ENCODE data around the gene C1QBP.
A peak's percentile ranks its signal among the peaks of the same experiment; 100 is the strongest.
"Not testable (repeated sequence)": the region's sequence is repeated elsewhere in the genome, so short reads cannot be mapped to it uniquely, and the experiment has no call there.

The C1QBP gene

DNA sequence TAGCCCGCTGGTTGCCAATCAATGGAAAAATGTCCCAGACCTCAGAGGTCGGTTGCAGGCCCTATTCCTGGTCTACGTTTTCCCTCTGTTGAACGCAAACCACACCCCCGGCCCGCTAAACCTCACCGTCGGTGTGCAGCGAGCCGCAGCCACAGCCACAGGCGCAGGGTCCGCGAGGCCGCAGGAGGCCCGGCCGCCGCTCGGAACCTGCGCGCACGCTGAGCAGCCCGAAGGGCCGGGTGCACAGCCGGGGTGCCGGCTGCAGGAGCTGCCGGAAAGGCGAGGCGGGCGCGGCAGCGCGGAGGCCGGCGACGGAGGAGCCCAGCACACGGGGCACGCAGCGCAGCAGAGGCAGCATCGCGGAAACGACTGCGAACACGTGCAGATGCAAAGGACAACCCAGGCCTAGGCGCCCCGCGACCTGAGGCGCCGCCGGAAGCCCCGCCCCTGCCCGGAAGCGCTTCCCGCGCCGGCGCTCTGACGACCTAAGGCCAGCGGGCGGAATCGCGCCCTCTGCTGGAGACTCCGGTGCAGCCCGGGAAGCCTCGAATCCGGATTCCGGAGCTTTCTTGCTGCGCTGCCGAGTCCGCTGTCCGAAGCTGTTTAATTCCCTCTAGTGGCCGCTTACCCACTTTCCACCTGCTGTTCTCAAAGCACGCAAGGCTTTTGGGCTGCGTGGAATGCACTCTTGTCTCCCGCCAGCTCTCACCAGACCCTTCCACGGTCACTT, at the start of gene C1QBP:
C1QBP (minus strand) TSS at position 440 of the 730 bp plus-strand sequence; CDS start at position 358, 82 bp downstream.
- peak; percentile 87 for DNase-seq

GRCh38 chr17:5488752-5489151, 49.8 kb upstream of the C1QBP start:
- DNase-seq: no peak

DNA sequence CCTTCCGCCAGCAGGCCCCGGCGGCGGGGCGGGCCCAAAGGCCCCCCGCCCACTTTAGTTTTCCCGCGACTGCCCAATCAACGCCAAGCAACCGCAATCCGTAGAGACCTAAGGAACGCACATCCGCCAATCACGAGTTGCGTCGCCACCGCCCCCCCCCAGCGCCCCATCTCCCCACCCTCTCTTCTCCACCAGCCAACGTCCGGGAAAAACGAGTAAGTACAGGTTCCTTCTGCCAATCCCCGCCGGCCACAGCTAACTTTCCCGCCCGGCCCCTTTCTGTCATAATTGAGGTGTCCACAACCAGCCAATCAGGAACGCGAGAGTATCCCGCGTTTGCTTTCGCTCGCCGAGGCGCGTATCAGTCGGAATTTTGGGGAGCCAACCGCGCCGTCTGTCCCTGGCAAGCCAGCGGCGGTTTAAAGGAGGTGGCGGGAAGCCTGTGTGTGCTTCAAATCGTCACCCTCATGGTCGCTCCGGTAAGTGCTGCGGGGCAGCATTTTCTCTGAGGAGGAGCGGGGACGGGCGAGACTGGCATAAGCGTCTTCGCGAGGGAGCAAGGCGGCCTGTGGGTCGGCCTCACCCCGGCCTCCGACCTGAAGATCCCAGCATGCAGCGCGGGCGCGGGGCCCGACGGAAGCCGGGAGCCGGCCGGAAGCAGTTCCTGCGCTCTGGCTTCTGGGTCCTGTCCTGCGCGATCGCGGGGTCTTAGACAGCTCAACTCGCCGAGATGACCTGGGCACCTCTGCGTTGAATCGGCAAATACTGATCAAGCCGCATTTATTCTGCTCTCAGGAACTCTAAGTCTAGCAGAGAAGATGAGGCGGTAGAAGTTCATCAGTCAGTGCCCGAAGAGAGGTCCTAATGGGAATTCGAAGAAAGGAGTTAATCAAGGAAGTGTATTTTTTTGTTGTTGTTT, 47.5 kb upstream of the C1QBP start, which contains the start of gene MIS12:
MIS12 (plus strand) TSS at position 361 of the 919 bp plus-strand sequence. CDS start 2,297 bp downstream, outside the sequence.
- peak; percentile 100 for DNase-seq

GRCh38 chr17:5485270-5486205, 46.6 kb upstream of the C1QBP start, which contains the start of gene DERL2:
Gene DERL2 (minus strand): TSS chr17:5486178. CDS start chr17:5486161, 17 bp downstream.
- DNase-seq: peak; percentile 53

DNA sequence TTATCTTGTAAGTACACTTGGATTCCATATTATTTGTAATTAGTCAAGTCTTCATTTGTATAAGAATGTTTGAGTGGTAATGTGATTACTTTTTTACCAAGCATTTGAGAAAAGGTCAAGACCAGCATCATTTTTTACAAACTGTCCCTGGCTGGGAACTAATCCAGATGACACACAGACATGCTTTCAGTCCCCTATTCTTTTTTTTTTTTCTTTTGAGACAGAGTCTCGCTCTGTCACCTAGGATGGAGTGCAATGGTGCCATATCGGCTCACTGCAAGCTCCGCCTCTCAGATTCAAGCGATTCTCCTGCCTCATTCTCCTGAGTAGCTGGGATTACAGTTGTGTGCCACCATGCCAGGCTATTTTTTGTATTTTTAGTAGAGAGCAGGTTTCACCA, 42.5 kb upstream of the C1QBP start:
- DNase-seq: no peak

DNA sequence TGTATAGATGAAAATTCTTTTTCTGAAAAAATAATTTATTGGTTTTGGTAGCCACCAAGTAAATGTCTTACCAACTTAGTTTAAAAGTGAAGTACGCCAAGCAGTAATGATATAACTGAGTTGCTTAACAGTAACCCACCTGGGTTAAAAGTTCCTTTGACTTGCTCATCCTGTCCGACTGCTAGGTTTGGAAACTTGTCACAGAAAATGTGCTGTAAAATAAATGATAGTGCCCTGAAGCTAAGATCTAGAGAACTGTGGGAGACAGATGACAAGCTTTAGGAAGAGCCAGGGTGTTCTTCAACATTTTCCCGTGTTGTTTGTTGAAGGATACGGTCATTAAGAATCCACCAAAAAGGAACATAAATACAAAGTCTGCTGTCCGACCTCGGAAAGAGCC, 42.0 kb upstream of the C1QBP start:
- no peak for DNase-seq

DNA sequence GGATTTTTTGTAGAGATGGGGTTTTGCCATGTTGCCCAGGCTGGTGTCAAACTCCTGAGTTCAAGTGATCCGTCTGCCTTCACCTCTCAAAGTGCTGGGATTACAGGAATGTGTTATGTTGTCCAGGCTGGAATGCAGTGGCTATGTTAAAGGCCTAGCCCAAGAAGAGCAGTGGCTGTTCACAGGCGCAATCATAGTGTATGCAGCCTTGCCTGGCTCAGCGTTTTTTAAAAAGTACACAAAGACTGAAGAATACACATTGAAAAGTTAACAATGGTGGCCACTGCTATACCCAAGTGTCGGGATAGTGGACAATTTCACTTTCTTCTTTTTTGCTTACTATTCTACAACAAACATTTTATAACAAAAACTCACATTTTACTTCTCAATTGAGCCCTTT, 40.0 kb upstream of the C1QBP start:
- DNase-seq: no peak

DNA sequence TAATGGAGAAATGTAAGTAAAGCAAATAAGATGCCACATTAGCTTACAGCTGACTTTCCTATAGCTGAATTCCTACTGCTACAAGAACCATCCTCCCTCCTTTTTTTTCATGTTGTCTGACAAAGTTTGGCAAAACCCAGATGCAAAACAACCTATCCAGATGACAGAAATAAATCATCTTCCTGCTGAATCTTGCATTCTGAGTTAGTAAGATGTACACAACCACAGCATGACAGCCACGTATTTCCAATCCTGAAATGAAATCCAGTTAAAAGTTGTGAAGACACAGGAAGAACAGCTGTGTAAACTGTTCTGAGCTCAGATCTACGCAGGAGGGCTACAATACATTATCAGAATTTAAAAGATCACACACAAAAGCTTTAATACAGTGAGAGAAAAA, 35.0 kb upstream of the C1QBP start:
- DNase-seq: no peak

DNA sequence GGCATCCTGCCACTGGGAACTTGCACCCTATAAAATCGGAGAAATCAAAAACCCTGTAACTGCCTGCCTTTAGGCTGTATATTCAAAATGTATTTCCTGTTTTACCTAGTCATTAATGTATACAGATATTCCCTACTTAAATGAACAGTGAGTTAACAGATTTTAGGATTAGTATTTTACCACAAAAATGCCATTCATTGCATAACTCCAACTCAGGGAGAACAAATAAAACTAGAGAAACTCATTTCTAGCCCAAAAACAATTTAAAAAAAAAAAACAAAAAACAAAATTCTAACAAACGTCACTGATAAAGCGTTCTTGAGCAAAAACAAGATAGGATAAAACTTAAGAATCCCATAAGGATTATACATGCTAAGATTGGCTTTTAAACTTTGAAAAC, 33.6 kb upstream of the C1QBP start:
- no peak for DNase-seq

GRCh38 chr17:5468075-5468473, 29.1 kb upstream of the C1QBP start:
- DNase-seq: no peak

DNA sequence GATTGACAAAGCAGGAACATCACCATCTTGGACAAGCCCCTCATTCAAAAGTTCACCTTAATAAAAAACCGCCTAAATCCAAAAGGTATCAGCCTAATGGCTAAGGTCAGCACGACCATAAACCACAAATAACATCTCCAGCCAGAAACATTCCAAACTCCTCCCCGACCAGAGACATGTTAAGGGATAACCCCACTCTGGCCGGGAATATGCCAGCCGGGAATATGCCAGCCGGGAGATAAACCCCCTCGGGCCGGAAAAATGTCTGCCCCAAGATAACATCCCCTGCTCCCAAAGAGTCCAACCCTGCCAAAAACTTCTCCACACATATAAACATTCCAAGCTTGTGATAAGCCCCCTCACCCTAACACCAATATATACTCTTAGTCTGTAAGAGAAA, 28.5 kb upstream of the C1QBP start:
- no peak for DNase-seq

DNA sequence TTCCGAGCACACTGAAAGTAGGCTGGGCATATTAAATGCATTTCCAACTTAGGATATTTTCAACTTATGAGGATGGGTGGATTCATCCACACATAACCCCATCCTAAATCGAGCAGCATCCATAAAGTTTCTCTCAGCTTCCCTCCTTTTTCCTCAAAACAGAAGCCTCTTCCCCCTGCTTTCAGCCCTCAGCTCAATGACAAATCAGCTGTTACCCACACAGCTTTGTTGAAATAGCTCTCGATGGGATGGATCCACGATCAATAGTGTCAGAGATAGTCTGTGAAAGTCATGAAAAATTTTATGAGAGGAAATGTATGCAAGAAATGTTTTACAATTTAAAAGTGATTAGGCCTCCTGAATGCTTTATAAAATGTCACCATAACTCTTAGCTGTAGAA, 27.3 kb upstream of the C1QBP start:
- DNase-seq: no peak

GRCh38 chr17:5464717-5465507, 26.0 kb upstream of the C1QBP start:
- no peak for DNase-seq

DNA sequence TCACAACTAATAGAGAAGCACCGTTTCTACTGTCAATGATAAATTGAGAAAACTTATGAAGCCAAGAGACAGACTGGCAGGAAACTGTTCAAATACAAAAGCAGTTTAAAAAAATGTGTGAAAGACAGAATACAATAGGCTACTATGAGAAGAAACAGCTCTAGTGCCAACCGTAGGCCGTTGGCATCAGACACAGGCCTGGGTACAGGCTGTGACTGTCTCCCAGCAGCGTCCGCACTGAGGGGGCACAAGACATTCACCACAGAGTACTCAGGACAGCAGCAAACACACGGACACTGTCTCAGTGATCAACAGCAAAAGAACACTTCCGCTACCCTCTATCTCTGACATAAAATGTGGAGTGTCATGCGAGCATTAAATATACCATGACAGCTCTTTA, 7.8 kb upstream of the C1QBP start:
- DNase-seq: no peak

- no peak for DNase-seq
These were observed 5.3 kb upstream of the C1QBP start for GRCh38 chr17:5444209-5444608.

GRCh38 chr17:5443728-5444127, 4.8 kb upstream of the C1QBP start:
- DNase-seq: no peak

- DNase-seq: no peak
These were observed 450 bp upstream of the C1QBP start for GRCh38 chr17:5439446-5439764.

DNA sequence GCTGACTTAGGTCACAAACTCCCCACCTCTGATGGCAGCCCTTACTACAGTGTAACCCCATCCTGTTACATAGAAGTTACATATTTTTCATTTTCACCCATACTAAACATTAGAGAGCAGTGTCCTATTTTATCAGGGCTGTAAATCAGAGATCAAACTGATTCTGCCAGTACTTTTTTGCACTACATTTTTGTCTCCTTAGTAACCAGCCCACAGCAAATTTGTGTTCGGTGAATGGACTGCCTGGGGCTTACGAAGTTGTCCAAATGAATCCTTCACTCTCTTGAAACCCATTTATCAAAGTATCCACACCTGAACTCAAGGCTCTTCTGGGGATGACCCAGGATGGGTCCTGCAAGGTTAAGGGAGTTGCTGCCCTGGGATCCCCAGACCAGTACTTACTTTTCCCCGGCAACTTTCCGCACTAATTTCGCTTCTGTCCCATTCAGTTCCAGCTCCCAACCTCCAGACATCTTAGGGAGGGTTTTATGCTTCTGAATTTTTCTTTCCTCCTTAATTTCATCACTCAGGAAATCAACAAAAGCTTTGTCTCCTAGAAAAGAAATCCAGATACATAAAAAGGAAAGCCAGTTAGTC, 1.1 kb downstream of the C1QBP start:
- peak; percentile 50 for DNase-seq

- not testable (repeated sequence) for DNase-seq
These were observed 3.1 kb downstream of the C1QBP start for GRCh38 chr17:5435781-5436315.

DNA sequence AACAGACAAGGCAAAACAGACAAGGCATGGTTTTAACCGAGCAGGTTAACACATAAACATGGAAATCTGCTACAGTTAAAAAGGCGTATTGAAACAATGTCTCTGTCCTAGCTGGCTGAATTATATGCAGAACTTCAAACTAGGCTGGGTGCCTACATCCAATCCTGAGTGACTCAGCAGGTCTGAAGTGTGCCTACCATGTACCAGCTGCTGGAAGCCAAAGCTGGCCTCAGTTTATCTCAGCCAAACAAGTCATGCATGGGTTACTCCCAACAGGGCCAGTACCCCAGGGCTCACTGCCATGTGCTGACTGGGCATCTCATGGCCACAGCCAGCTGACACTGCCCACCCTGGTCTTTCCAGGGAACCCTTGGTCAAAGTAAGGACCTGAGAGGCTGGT, 4.0 kb downstream of the C1QBP start:
- DNase-seq: no peak

DNA sequence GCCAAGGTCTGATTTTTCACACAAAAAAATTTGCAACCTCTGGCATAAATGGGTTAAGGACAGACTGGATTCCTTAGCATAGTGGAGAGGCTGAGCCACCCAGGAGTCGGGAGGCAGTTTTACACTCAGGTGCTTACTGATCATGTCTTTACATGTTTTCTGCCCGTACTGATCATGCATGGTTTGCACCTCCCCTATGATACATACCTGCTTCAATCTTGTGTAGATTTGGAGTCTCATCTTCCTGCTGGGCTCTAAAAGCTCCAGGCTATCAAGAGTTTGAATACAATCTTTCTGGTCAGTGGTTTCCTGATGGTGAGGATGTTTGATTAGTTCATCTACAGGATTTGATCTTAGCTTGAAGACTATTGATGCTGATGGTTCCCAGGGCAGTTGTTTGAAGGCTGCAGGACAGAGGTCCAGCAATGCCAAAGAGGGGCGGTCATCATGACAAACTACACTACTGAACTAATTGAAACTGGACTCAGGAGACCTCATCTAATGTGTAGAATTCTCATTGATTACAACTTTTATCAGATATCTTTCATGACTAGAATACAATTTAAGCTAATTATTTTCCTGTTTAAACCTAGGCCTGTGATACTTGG, 6.9 kb downstream of the C1QBP start:
- no peak for DNase-seq

Measured in fibroblast of skin of right biceps (primary cell).